ENCODE data around the gene TELO2.

The TELO2 gene

DNA sequence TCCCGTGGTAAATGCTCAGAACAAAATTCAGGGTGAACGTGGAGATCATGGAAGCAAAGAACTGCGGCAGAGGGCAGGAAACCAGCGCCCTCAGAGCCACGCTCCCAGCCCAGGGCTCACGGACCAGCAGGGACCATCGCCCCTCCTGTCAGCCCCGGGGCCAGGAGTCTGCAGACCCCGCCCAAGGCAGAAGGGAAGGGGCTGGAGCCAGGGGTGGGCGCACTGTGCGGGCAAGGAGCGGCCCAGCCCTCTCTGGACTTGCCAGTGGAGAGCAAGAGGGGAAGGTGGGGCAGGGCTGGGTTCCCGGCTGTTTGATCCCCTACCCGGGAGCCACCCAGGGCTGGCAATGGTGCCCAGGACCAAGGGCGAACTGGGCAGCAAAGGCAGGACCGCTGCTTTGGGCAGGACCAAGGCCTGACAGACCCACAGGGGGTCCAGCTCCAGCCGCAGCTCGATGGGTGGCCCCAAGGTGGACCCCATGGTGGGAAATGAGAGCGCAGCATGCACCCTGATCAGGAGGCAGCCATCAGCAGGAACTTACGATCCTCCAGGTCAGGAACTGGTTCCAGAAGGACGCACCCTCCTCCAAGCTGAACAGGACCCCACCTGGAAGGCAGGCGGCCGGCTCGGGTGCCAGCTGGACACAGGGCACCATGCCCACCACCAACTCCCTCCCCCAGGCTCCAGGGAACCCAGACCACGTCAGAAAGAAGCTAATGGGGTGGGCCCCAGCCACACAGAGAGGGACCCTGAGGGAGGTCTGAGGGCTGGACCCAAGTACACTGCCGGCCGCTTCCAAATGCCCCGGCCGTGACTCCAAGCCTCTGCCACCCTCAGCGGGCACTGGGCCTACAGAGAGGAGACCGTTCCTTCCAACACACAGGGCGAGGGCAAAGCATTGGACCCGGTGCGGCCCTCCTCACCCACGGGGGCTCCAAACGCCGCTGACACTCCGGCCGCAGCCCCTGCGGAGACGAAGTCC lies 37.7 kb upstream of the TELO2 start:
- Histone ChIP-seq H3K4me1 (ENCODE audit: control insufficient read depth, low read length) (peaks cover 21% of the 10 kb centered on the region), H3K27ac (ENCODE audit: low read depth, low read length) (no peak overlapping the region), H4K20me1 (ENCODE audit: control insufficient read depth, insufficient read depth, low read depth, low read length) (no peaks in the 10 kb centered on the region), H3K27me3 (ENCODE audit: control insufficient read depth, low read length) (no peaks in the 10 kb centered on the region), H3K4me3 (ENCODE audit: low read length) (no peak overlapping the region), H3K36me3 (ENCODE audit: control insufficient read depth, low read length) (peaks cover 33% of the 10 kb centered on the region), H3F3A (ENCODE audit: control insufficient read depth, insufficient read depth) (no peaks in the 10 kb centered on the region), H3K4me2 (ENCODE audit: low read length) (no peak overlapping the region), H3K9me3 (ENCODE audit: control insufficient read depth, insufficient read depth, low read length) (no peaks in the 10 kb centered on the region), H3K79me2 (ENCODE audit: control insufficient read depth, low read length) (no peaks in the 10 kb centered on the region), H3K9me2 (replicated peaks; ENCODE audit: control insufficient read depth, low read length) (no peaks in the 10 kb centered on the region)
- TF ChIP-seq, protein P1, sequence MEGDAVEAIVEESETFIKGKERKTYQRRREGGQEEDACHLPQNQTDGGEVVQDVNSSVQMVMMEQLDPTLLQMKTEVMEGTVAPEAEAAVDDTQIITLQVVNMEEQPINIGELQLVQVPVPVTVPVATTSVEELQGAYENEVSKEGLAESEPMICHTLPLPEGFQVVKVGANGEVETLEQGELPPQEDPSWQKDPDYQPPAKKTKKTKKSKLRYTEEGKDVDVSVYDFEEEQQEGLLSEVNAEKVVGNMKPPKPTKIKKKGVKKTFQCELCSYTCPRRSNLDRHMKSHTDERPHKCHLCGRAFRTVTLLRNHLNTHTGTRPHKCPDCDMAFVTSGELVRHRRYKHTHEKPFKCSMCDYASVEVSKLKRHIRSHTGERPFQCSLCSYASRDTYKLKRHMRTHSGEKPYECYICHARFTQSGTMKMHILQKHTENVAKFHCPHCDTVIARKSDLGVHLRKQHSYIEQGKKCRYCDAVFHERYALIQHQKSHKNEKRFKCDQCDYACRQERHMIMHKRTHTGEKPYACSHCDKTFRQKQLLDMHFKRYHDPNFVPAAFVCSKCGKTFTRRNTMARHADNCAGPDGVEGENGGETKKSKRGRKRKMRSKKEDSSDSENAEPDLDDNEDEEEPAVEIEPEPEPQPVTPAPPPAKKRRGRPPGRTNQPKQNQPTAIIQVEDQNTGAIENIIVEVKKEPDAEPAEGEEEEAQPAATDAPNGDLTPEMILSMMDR (IDR thresholded peaks at IDR 0.05; ENCODE audit: low read depth, low read length, poor library complexity, severe bottlenecking), result no peak
- TF ChIP-seq EZH2phosphoT487 (IDR thresholded peaks at IDR 0.05; ENCODE audit: borderline replicate concordance, low read length), result no peak

DNA sequence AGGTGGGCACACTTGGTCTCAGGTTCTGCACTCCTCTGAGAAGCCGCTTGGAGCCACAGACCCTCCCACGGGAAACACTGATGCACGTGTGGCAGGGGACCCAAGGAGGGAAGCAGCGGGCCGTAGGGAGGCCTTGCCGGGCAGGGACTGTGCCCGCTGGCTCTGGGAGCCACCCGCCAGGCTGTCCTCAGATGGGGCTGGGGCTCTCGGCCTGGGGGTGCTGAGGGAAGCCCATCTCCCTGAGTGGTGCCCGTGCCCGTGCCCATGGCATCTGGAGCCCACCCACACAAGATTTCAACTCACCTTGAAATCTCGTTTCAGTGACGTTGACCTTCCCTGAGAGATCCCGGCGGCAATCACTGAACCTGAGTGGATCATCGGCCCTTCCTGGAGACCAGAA lies 36.2 kb upstream of the TELO2 start:
- Histone ChIP-seq H3K9me3 (ENCODE audit: control insufficient read depth, insufficient read depth, low read length) (no peaks in the 10 kb centered on the region), H3K9me2 (replicated peaks; ENCODE audit: control insufficient read depth, low read length) (no peaks in the 10 kb centered on the region), H3K36me3 (ENCODE audit: control insufficient read depth, low read length) (peaks cover 36% of the 10 kb centered on the region), H3K27ac (ENCODE audit: low read depth, low read length) (no peak overlapping the region), H3K4me3 (ENCODE audit: low read length) (no peak overlapping the region), H3K4me2 (ENCODE audit: low read length) (no peak overlapping the region), H3K79me2 (ENCODE audit: control insufficient read depth, low read length) (no peaks in the 10 kb centered on the region), H4K20me1 (ENCODE audit: control insufficient read depth, insufficient read depth, low read depth, low read length) (no peaks in the 10 kb centered on the region), H3F3A (ENCODE audit: control insufficient read depth, insufficient read depth) (no peaks in the 10 kb centered on the region), H3K4me1 (ENCODE audit: control insufficient read depth, low read length) (peaks cover 24% of the 10 kb centered on the region), H3K27me3 (ENCODE audit: control insufficient read depth, low read length) (no peaks in the 10 kb centered on the region)
- TF ChIP-seq, protein P1 (IDR thresholded peaks at IDR 0.05; ENCODE audit: low read depth, low read length, poor library complexity, severe bottlenecking), result no peak
- no peak for TF ChIP-seq EZH2phosphoT487 (IDR thresholded peaks at IDR 0.05; ENCODE audit: borderline replicate concordance, low read length)

DNA sequence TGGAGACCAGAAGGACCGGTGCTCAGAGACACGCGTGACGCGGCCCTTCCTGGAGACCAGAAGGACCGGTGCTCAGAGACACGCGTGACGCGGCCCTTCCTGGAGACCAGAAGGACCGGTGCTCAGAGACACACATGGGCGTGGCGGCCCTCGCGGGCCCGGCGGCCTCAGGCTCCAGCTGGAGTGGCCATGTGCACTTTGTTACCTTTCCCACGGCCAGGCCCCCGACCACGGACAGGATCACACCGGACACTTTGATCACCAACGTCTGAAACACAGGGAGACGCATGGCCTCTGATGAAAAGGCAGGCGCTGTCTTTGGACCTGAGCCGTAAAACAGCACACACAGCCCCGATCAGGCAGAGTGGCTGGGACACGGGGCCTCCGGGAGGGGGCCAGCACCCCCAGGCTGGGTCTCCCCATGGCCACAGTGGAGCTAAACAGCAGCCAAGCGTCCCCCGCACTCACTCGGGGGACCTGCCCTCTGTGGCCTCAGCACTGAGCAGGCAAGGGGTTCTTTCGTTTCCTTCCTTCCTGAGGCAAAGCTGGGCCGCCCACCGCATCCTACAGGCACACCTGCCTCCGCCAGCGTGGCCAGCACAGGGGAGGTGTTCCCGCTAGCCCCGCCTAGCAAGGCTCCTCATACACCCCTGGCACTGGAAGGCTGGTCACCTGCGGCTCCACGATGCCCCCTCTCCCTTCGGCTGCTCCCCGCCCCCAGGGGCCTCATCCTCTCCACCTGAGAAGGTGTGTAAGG lies 35.5 kb upstream of the TELO2 start:
- Histone ChIP-seq H3K27ac (ENCODE audit: low read depth, low read length) (no peak overlapping the region), H3K9me3 (ENCODE audit: control insufficient read depth, insufficient read depth, low read length) (no peaks in the 10 kb centered on the region), H3F3A (ENCODE audit: control insufficient read depth, insufficient read depth) (no peaks in the 10 kb centered on the region), H3K4me2 (ENCODE audit: low read length) (no peak overlapping the region), H3K9me2 (replicated peaks; ENCODE audit: control insufficient read depth, low read length) (no peaks in the 10 kb centered on the region), H3K27me3 (ENCODE audit: control insufficient read depth, low read length) (no peaks in the 10 kb centered on the region), H3K36me3 (ENCODE audit: control insufficient read depth, low read length) (peaks cover 33% of the 10 kb centered on the region), H3K4me1 (ENCODE audit: control insufficient read depth, low read length) (peaks cover 24% of the 10 kb centered on the region), H4K20me1 (ENCODE audit: control insufficient read depth, insufficient read depth, low read depth, low read length) (no peaks in the 10 kb centered on the region), H3K79me2 (ENCODE audit: control insufficient read depth, low read length) (no peaks in the 10 kb centered on the region), H3K4me3 (ENCODE audit: low read length) (no peak overlapping the region)
- TF ChIP-seq, protein P1 (IDR thresholded peaks at IDR 0.05; ENCODE audit: low read depth, low read length, poor library complexity, severe bottlenecking), result no peak
- no peak for TF ChIP-seq EZH2phosphoT487 (IDR thresholded peaks at IDR 0.05; ENCODE audit: borderline replicate concordance, low read length)
